GM12874 (cell line): ENCODE data around the gene RPS19.

Experiments
- CTCF ChIP-seq: IDR thresholded peaks from 2 replicates; pipeline ENCODE4 v1.5.1; 2011; ENCODE audit warnings: low read depth, mild to moderate bottlenecking, control low read depth, low read length, moderate library complexity; ENCODE audit not compliant: insufficient read depth

RPS19 gene

GRCh38 chr19:41897181-41897580, 37.1 kb downstream of the RPS19 start:
- TF ChIP-seq CTCF = no peak

- no peak for TF ChIP-seq CTCF
These were observed 37.8 kb downstream of the RPS19 start for GRCh38 chr19:41897820-41898219.

GRCh38 chr19:41898235-41898634, 38.2 kb downstream of the RPS19 start:
- TF ChIP-seq CTCF = no peak

- no peak for TF ChIP-seq CTCF
These were observed 41.8 kb downstream of the RPS19 start for GRCh38 chr19:41901707-41902360.

GRCh38 chr19:41902594-41902993, 42.5 kb downstream of the RPS19 start:
- TF ChIP-seq CTCF = no peak

- no peak for TF ChIP-seq CTCF
These were observed 43.3 kb downstream of the RPS19 start for GRCh38 chr19:41903193-41903953.

- TF ChIP-seq CTCF = no peak
These were observed 44.2 kb downstream of the RPS19 start for GRCh38 chr19:41904118-41904870.
